H4 (cell line): ENCODE data around the gene MSLN. TPM values are rescaled to one million over a fixed set of nuclear protein-coding genes. Genes with fewer than 3 reads are reported as not detected.
A peak's percentile ranks its signal among the peaks of the same experiment; 100 is the strongest.

ENCODE experiments used
- DNase-seq: peaks from one replicate; pipeline ENCODE4 v3.0.0-alpha.2; 2015; ENCODE audit warnings: low spot score
- total RNA-seq: library from RNA; depleted of rRNA; stranded (reverse); fragments of >200 nt; shearing (Covaris generic); gene quantifications from 2 replicates; pipeline ENCODE4 v1.2.3, GENCODE V29; 2014; rRNA removed

Gene MSLN
- total RNA-seq, 1 experiment from 2014 or later = not detected

DNA sequence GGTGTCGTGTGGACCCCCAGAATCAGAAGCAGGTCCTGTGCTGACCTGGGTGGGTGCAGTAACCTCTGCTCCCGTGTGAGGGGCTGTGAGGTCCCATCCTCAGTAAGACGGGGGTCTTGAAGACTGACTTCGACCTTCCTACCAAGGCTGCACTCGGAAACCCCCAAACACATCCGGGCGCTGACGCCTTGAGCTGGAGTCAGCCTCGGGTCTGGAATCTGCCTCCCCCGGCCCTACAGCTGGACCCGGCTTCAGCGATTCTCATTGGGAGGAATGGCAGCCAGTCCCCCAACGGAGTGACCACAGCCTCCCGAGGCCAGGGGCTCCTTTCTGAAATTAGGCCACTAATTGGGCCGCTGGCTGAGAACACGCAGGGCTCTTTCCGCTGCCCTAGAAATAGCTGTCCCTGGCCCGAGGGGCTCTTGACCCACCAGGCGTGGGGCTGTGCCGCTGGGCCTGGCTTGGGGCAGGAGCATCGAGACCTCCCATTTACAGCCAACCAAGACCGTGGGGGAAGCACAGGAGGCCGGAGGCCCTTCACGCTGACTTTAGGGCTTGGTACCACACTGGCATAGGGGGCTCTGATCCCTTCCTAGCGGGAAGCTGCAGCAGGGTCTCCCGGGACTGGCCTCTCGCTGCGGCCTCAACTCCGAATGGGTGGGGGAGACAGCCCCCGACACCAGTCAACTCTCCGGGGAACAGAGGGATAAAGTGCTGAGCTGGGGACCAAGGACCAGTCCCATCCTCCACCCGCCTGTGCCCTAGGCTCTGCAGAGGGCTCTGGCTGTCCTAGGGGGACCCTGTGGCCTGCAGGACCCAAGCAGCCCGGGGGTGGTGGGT is 42.6 kb downstream of the MSLN start:
- no peak for DNase-seq

GRCh38 chr16:803754-804080 is 43.2 kb downstream of the MSLN start:
- no peak for DNase-seq

DNA sequence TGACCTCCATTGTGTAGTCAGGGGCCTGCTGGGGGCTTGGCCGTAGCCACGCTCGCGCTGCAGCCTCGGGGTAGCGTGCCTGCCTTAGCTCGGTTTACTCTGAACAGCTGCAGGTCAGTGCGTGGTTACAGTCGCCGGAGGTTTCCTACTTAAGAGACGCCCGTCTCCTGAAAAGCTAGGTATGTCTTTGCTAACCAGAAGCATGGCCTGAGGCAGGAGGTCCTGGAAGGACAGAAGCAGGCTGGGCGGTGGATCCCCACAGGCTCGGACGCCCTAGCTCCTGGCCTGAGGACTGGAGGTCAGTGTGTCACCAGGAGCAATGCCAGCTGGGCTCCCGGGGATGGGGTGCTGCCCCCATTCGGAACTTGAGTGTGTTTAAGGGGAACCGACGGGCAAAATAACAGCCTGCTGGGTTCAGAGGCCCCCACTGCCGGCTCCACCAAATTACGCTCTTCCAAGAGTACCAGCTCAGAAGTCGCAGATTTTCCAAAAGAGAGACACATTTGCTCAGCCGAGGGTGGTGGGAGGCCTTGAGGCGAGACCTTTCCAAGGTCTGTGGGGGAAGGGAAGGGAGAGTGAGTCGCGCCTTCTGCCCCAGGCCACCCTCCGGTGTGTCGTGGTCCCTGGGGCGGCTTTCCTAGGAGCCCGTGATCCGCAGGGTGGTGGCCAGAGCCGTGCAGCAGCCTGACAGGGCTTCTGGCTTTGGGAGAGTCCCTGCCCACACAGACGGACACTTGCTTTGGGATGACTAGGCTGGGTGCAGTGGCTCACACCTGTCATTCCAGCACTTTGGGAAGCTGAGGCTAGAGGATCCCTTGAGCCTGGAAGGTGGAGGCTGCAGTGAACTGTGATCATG is 43.9 kb downstream of the MSLN start:
- no peak for DNase-seq

GRCh38 chr16:805474-805873 is 44.9 kb downstream of the MSLN start:
- no peak for DNase-seq

DNA sequence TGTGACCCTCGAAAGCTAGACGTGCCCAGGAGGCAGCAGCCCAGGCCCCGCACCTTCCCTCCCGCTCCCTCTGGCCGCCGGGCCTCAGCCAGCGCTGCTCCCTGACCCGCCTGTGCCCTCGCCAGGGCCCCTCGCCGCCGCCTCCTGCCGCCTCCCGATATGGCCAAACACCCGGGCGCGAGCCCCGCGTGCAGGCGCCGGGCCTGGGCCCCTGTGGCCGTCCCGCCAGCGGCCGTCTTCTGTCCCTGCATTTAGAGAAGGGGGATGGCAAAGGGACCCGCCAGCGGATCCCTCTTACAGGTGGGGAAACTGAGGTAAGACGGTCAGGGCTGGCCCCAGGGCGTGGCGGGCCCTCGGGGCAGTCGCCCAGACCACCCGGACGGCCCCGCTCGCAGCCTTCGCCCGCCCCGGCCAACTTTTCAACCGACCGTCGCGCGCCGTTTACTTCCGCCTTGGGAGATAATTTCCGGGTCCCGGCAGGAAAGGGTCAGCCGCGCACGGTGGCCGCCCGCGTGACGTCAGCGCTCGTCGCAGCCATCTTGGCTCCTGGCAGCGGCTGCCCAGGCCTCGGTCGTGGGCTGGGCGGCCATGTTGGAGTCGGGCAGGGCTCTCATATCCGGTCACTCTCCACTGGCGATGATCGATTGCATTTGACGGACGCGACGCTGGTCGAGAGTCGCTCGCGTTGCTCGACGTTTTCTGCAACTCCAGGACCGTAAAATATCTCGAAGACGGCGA is 47.0 kb downstream of the MSLN start:
- DNase-seq = peak; percentile 94

- DNase-seq = no peak
Measured at GRCh38 chr16:808085-808386, 47.5 kb downstream of the MSLN start.

- DNase-seq = no peak
Measured at GRCh38 chr16:813204-813915, 52.8 kb downstream of the MSLN start.

GRCh38 chr16:813916-814412 is 53.4 kb downstream of the MSLN start:
- no peak for DNase-seq

GRCh38 chr16:814974-815373 is 54.4 kb downstream of the MSLN start:
- no peak for DNase-seq

DNA sequence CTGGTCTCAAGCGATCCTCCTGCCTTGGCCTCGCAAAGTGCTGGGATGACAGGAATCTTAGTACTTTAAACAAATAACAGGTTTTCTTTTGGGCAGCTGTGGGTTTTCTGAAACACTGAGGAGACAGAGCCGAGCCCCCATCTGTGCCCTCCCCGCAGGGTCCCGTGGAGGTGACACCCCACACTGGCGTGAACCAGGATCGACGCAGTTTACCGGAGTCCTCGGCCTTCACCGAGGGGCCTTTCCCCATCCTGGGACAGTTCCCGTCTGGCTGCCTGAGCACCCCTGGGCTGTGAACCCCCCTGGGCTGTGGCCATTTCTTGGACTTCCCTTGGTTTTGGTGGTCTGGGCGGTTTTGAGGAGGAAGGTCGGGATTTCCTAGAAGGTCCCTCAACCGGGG is 55.3 kb downstream of the MSLN start:
- no peak for DNase-seq

- no peak for DNase-seq
Measured at GRCh38 chr16:817001-817906, 56.7 kb downstream of the MSLN start.

DNA sequence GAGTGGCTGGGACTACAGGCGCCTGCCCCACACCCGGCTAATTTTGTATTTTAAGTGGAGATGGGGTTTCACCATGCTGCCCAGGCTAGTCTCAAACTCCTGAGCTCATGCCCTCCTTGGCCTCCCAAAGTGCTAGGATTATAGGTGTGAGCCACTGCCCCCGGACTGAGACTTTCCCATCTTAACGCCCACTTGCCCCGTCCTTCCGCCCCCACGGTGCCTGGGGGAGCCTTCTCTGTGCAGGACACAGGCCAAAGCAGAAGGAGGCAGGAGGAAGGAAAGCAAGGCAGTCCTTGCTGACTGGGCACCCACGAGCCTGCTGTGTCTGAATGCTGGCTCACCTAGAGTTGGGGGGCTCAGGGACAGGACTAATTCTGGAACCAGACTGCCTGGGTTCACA is 57.6 kb downstream of the MSLN start:
- no peak for DNase-seq

Other genes with a start within 250 kb of the MSLN start
- gene CAPN15, start 233.0 kb upstream of the MSLN start, total RNA-seq = 4.4 and 8.3 TPM in 2 replicates
- gene PRR35, start 200.3 kb upstream of the MSLN start, total RNA-seq = not detected in 2 replicates
- gene NHLRC4, start 193.7 kb upstream of the MSLN start, total RNA-seq = 0.06 and 0.43 TPM in 2 replicates
- gene PIGQ, start 190.8 kb upstream of the MSLN start, total RNA-seq = 7.6 and 7.7 TPM in 2 replicates
- 4.4 and 5.1 TPM in 2 replicates for gene RAB40C, start 170.7 kb upstream of the MSLN start, total RNA-seq
- gene WFIKKN1, start 129.7 kb upstream of the MSLN start, total RNA-seq = not detected in 2 replicates
- gene METTL26, start 124.4 kb upstream of the MSLN start, total RNA-seq = 85.7 and 112 TPM in 2 replicates
- gene MCRIP2, start 118.9 kb upstream of the MSLN start, total RNA-seq = 11.9 and 14.5 TPM in 2 replicates
- gene WDR90, start 111.4 kb upstream of the MSLN start, total RNA-seq = 2.5 and 4.8 TPM in 2 replicates
- 6.5 and 32.0 TPM in 2 replicates for gene RHOT2, start 92.6 kb upstream of the MSLN start, total RNA-seq
- 0.31 and 3.8 TPM in 2 replicates for gene RHBDL1, start 85.1 kb upstream of the MSLN start, total RNA-seq
- 102 and 123 TPM in 2 replicates for gene STUB1, start 80.3 kb upstream of the MSLN start, total RNA-seq
- gene JMJD8, start 76.4 kb upstream of the MSLN start, total RNA-seq = 11.3 and 18.1 TPM in 2 replicates
- gene WDR24, start 70.3 kb upstream of the MSLN start, total RNA-seq = 0.86 and 0.99 TPM in 2 replicates
- gene FBXL16, start 54.9 kb upstream of the MSLN start, total RNA-seq = 1.0 and 2.2 TPM in 2 replicates
- 21.4 and 58.1 TPM in 2 replicates for gene METRN, start 45.6 kb upstream of the MSLN start, total RNA-seq
- gene ANTKMT, start 39.6 kb upstream of the MSLN start, total RNA-seq = 10.9 and 22.8 TPM in 2 replicates
- 0.23 TPM in 1 of 2 replicates, not detected in the other for gene CCDC78, start 34.3 kb upstream of the MSLN start, total RNA-seq
- 4.1 and 14.5 TPM in 2 replicates for gene HAGHL, start 33.6 kb upstream of the MSLN start, total RNA-seq
- 15.0 and 18.5 TPM in 2 replicates for gene CIAO3, start 19.7 kb upstream of the MSLN start, total RNA-seq
- 18.6 and 19.6 TPM in 2 replicates for gene RPUSD1, start 27.6 kb downstream of the MSLN start, total RNA-seq
- 6.1 and 7.9 TPM in 2 replicates for gene CHTF18, start 27.9 kb downstream of the MSLN start, total RNA-seq
- gene GNG13, start 40.0 kb downstream of the MSLN start, total RNA-seq = not detected in 2 replicates
- 31.1 and 39.9 TPM in 2 replicates for gene LMF1, start 210.2 kb downstream of the MSLN start, total RNA-seq
- 0.12 and 0.35 TPM in 2 replicates for gene SOX8, start 221.0 kb downstream of the MSLN start, total RNA-seq